ENCODE measurements around the gene TTPAL.

The TTPAL gene

DNA sequence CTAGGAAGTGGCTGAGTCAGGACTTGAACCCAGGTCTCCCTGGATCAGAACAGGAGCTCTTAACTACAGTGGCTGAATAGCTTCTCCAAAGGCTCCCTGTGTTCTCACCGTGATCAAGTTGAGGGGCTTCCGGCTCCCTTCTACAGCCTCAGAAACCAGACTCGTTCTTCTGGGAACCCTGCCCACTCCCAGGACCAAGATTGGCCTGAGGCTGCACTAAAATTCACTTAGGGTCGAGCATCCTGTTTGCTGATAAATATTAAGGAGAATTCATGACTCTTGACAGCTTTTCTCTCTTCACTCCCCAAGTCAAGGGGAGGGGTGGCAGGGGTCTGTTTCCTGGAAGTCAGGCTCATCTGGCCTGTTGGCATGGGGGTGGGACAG, 44.6 kb upstream of the TTPAL start:
- H3K4me1 ChIP-seq, result no peaks in the 10 kb centered on the region

DNA sequence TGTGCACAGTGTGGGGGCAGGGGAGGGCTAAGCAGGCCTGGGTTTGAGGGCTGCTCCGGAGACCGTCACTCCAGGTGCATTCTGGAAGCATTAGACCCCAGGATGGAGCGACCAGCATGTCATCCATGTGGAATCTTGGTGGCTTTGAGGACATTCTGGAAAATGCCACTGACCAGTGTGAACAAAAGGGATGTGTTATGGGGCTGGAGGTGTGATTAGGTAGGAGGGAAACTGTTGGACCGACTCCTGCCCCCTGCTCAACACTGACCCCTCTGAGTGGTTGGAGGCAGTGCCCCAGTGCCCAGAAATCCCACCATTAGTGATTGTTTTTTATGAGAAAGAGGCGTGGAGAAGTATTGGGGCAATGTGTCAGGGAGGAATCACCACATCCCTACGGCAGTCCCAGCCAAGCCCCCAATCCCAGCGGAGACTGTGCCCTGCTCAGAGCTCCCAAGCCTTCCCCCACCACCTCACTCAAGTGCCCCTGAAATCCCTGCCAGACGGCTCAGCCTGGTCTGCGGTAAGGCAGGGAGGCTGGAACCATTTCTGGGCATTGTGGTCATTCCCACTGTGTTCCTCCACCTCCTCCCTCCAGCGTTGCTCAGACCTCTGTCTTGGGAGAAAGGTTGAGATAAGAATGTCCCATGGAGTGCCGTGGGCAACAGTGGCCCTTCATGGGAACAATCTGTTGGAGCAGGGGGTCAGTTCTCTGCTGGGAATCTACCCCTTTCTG, 44.0 kb upstream of the TTPAL start:
- H3K4me2 ChIP-seq (ENCODE audit: low read length), result no peak overlapping the region
- H2AFZ ChIP-seq, result no peak overlapping the region
- no peaks in the 10 kb centered on the region for H3K36me3 ChIP-seq (ENCODE audit: control insufficient read depth, insufficient read depth, low read length)
- no peaks in the 10 kb centered on the region for H3K4me1 ChIP-seq
- H3K27ac ChIP-seq, result no peak overlapping the region
- no peaks in the 10 kb centered on the region for H3K27me3 ChIP-seq (ENCODE audit: control insufficient read depth, insufficient read depth, low read length)
- H3K79me2 ChIP-seq, result no peaks in the 10 kb centered on the region
- TF ChIP-seq, protein P1, sequence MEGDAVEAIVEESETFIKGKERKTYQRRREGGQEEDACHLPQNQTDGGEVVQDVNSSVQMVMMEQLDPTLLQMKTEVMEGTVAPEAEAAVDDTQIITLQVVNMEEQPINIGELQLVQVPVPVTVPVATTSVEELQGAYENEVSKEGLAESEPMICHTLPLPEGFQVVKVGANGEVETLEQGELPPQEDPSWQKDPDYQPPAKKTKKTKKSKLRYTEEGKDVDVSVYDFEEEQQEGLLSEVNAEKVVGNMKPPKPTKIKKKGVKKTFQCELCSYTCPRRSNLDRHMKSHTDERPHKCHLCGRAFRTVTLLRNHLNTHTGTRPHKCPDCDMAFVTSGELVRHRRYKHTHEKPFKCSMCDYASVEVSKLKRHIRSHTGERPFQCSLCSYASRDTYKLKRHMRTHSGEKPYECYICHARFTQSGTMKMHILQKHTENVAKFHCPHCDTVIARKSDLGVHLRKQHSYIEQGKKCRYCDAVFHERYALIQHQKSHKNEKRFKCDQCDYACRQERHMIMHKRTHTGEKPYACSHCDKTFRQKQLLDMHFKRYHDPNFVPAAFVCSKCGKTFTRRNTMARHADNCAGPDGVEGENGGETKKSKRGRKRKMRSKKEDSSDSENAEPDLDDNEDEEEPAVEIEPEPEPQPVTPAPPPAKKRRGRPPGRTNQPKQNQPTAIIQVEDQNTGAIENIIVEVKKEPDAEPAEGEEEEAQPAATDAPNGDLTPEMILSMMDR (IDR thresholded peaks at IDR 0.05), result no peak
- H3K4me3 ChIP-seq (ENCODE audit: low read depth, low read length), result no peak overlapping the region
- H3K9ac ChIP-seq, result no peak overlapping the region
- H3K9me3 ChIP-seq (ENCODE audit: control insufficient read depth, low read length), result no peaks in the 10 kb centered on the region

More for the DNA sequence above, 44.6 kb upstream of the TTPAL start:
- Histone ChIP-seq H3K4me3 (ENCODE audit: low read depth, low read length) (no peak overlapping the region), H3K4me2 (ENCODE audit: low read length) (no peak overlapping the region), H3K27ac (no peak overlapping the region), H3K27me3 (ENCODE audit: control insufficient read depth, insufficient read depth, low read length) (no peaks in the 10 kb centered on the region), H3K9ac (no peak overlapping the region), H3K36me3 (ENCODE audit: control insufficient read depth, insufficient read depth, low read length) (no peaks in the 10 kb centered on the region), H3K9me3 (ENCODE audit: control insufficient read depth, low read length) (no peaks in the 10 kb centered on the region), H3K79me2 (no peaks in the 10 kb centered on the region), H2AFZ (no peak overlapping the region)
- TF ChIP-seq, protein P1 (IDR thresholded peaks at IDR 0.05), result no peak

DNA sequence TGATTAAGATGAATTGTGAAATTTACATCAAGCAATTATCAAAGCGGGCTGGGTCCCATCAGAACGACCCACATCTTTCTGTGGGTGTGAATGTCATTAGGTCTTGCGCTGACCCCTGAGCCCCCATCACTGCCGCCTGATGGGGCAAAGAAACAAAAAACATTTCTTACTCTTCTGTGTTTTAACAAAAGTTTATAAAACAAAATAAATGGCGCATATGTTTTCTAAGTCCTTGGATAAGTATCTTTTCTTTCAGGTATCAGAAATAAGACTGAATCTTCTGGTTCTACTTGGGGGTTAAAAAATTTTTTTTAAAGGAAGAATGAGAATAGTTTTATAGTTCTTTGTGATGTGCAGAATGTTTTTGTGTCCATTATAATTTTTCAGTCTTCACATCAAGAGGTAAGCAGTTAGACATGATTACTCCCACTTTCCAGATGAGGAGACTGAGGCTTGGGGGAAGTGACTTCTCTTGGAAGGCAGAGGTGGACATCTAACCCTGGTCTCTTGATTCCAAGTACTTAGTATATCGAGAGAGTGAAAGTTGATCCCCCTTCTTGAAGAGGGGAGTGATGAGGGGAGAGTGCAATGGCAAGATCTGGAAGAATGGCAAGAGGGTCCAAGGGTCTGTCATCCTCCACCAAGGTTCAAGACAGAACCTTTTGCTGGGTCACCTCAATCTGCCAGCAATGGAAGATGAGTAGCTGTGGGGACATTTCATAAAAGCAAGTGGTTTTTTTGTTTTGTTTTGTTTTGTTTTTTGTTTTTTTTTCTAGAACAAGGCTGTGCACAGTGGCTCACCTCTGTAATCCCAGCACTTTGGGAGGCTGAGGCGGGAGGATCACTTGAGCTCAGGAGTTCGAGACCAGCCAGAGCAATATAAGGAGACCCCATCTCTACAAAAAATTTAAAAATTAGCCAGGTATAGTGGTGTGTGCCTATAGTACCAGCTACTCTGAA, 42.8 kb upstream of the TTPAL start:
- no peak overlapping the region for H3K9ac ChIP-seq
- H3K4me1 ChIP-seq, result no peaks in the 10 kb centered on the region
- H2AFZ ChIP-seq, result no peak overlapping the region

DNA sequence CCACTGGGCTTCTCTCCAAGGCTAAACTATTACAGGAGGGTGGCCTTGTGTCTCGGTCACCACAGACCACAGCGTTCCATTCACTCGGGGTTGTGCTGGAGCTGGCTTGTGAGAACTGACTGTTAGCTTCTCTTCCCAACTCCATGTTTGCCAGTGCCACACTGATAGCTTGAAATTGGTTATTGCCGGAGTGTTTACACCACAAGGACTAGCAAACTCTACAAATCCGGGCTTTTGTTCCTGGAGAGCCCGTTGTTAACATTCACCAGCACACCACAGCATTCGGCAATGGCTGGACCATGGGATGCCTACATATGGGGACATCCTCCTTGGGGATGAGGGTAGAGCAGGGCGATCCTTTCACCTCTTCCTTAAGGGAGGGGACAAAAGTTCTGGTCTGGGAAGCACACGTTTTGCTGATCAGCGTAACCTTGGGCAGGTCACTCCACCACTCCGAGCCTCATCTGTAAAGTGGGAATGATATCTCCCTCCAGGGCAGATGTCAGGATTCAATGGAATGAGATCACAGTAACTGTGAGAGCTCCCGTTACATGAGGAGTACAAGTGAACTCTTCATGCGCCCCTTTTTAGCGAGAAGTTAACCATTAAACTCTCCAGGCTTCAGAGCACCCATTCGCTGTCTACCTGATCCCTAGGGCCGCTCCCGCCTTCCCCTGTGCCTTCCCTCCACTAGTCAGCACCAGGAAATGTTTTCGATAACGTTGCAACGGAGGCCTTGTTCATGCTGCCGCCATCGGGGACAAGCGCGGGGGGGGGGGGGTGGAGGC, 41.7 kb upstream of the TTPAL start:
- no peaks in the 10 kb centered on the region for H3K27me3 ChIP-seq (ENCODE audit: control insufficient read depth, insufficient read depth, low read length)
- H3K36me3 ChIP-seq (ENCODE audit: control insufficient read depth, insufficient read depth, low read length), result no peaks in the 10 kb centered on the region
- no peaks in the 10 kb centered on the region for H3K9me3 ChIP-seq (ENCODE audit: control insufficient read depth, low read length)
- no peak overlapping the region for H3K27ac ChIP-seq
- H3K4me1 ChIP-seq, result no peaks in the 10 kb centered on the region
- no peak overlapping the region for H3K9ac ChIP-seq
- no peaks in the 10 kb centered on the region for H3K79me2 ChIP-seq
- TF ChIP-seq, protein P1 (IDR thresholded peaks at IDR 0.05), result no peak
- no peak overlapping the region for H3K4me3 ChIP-seq (ENCODE audit: low read depth, low read length)
- H2AFZ ChIP-seq, result no peak overlapping the region
- H3K4me2 ChIP-seq (ENCODE audit: low read length), result no peak overlapping the region

More for the DNA sequence above, 42.8 kb upstream of the TTPAL start:
- Histone ChIP-seq H3K79me2 (no peaks in the 10 kb centered on the region), H3K4me3 (ENCODE audit: low read depth, low read length) (no peak overlapping the region), H3K4me2 (ENCODE audit: low read length) (no peak overlapping the region), H3K27ac (no peak overlapping the region), H3K9me3 (ENCODE audit: control insufficient read depth, low read length) (no peaks in the 10 kb centered on the region), H3K27me3 (ENCODE audit: control insufficient read depth, insufficient read depth, low read length) (no peaks in the 10 kb centered on the region), H3K36me3 (ENCODE audit: control insufficient read depth, insufficient read depth, low read length) (no peaks in the 10 kb centered on the region)
- TF ChIP-seq, protein P1 (IDR thresholded peaks at IDR 0.05), result no peak

All from parathyroid adenoma (tissue), 2 donors.